HepG2 (cell line): ENCODE data around the gene MUC4. TPM values are rescaled to one million over a fixed set of nuclear protein-coding genes. Genes with fewer than 3 reads are reported as not detected.

Experiments used
- ATAC-seq: fragments of 200-7000 bp; cut with Tn5 transposase; 3 replicates; pipeline ENCODE4 v1.9.1; 2020; ENCODE audit warnings: mild to moderate bottlenecking, moderate library complexity
- BruUV-seq: library from RNA; stranded (reverse); fragments of 400-500 nt; replicated peaks from 2 replicates; lab custom pipeline; 2021; lab: Mats Ljungman, UMichigan
- CTCF ChIA-PET: fragments of 300-600 bp; formaldehyde crosslinking; extraction: SDS; loops from one replicate; lab custom pipeline; 2021; ENCODE audit warnings: low total read pairs, inconsistent platforms, low intra/inter-chr PET ratio; lab: Yijun Ruan, JAX
- POLR2A ChIA-PET: fragments of 350-600 bp; sonication (Branson Sonifier 250); formaldehyde crosslinking; loops from one replicate; lab custom pipeline; 2020; ENCODE audit warnings: antibody characterized with exemption, inconsistent platforms; lab: Yijun Ruan, JAX
- DNase-seq: peaks from one replicate; pipeline ENCODE4 v3.0.0-alpha.2; 2015; ENCODE audit warnings: low spot score
- FAIRE-seq: peaks from 3 replicates; lab custom pipeline; 2011; peaks lifted over from hg19 to GRCh38; lab: Jason Lieb, UNC
- H2AFZ ChIP-seq: one replicate; pipeline ENCODE4 v1.6.1; 2011; ENCODE audit warnings: low read length, inconsistent platforms
- H3K27ac ChIP-seq: fragments of 300-600 bp; 3 replicates; pipeline ENCODE4 v1.8.0; 2011; ENCODE audit warnings: mixed run types, mild to moderate bottlenecking, mixed read lengths, low read length, inconsistent platforms; ENCODE audit not compliant: insufficient read depth; ENCODE audit errors: extremely low read length
- H3K27me3 ChIP-seq, 2 experiments: fragments of 200-600 bp in 1 of 2; 2 replicates in 1 of 2; 3 replicates in 1 of 2; pipeline versions ENCODE4 v1.6.0 to v1.8.0; 2011; ENCODE audit warnings: low read length in 2 of 2, mild to moderate bottlenecking in 2 of 2, moderate library complexity in 2 of 2, inconsistent platforms in 1 of 2; ENCODE audit not compliant: insufficient read depth in 2 of 2, control insufficient read depth in 1 of 2
- H3K36me3 ChIP-seq, 2 experiments: fragments of 200-600 bp in 1 of 2; replicated peaks in 1 of 2; 2 replicates in 1 of 2; 3 replicates in 1 of 2; pipeline versions ENCODE4 v1.5.1 to v1.8.0; 2011; ENCODE audit warnings: low read length in 2 of 2, inconsistent platforms in 1 of 2; ENCODE audit not compliant: insufficient read depth in 2 of 2, control insufficient read depth in 1 of 2
- H3K4me1 ChIP-seq: 2 replicates; pipeline ENCODE4 v1.5.1; 2012; ENCODE audit warnings: low read length, inconsistent platforms; ENCODE audit not compliant: insufficient read depth
- H3K4me2 ChIP-seq: 2 replicates; pipeline ENCODE4 v1.6.0; 2011; ENCODE audit warnings: low read depth, low read length, inconsistent platforms
- H3K4me3 ChIP-seq, 3 experiments: fragments of 200-600 bp in 1 of 3; sonication (generic), shearing (Covaris generic) in 1 of 3; replicated peaks in 1 of 3; 2 replicates each; pipeline ENCODE4 v1.5.1; 2011 to 2016; ENCODE audit warnings: low read length in 3 of 3, inconsistent platforms in 2 of 3, low read depth in 2 of 3, mild to moderate bottlenecking in 2 of 3, control low read depth in 1 of 3, mixed read lengths in 1 of 3; ENCODE audit not compliant: insufficient read depth in 1 of 3
- H3K79me2 ChIP-seq: one replicate; pipeline ENCODE4 v1.6.1; 2011; ENCODE audit warnings: low read length, inconsistent platforms; ENCODE audit not compliant: insufficient read depth
- H3K9ac ChIP-seq: 2 replicates; pipeline ENCODE4 v1.6.0; 2011; ENCODE audit warnings: mild to moderate bottlenecking, low read depth, low read length, inconsistent platforms; ENCODE audit not compliant: insufficient read depth
- H3K9me3 ChIP-seq: 2 replicates; pipeline ENCODE4 v1.5.1; 2012; ENCODE audit warnings: mild to moderate bottlenecking, low read length
- H4K20me1 ChIP-seq: 2 replicates; pipeline ENCODE4 v1.6.0; 2011; ENCODE audit warnings: inconsistent platforms, mild to moderate bottlenecking, low read length, moderate library complexity; ENCODE audit not compliant: insufficient read depth
- ARNTL ChIP-seq: sonication (generic); formaldehyde crosslinking; IDR thresholded peaks from 2 replicates; pipeline ENCODE4 v1.4.0; 2020; ENCODE audit warnings: mild to moderate bottlenecking, missing genetic modification reagents
- FOXA3 ChIP-seq: IDR thresholded peaks from 2 replicates; pipeline ENCODE4 v1.6.1; 2016; ENCODE audit warnings: missing genetic modification reagents, missing compliant biosample characterization
- RFX1 ChIP-seq: fragments of 450-650 bp; IDR thresholded peaks from 2 replicates; pipeline ENCODE4 v1.6.1; 2017
- SRF ChIP-seq: IDR thresholded peaks from 2 replicates; pipeline ENCODE4 v1.6.1; 2011; ENCODE audit warnings: mild to moderate bottlenecking, low read depth, low read length, moderate library complexity
- THAP11 ChIP-seq: IDR thresholded peaks from 2 replicates; pipeline ENCODE4 v1.6.1; 2016; ENCODE audit warnings: missing biosample characterization, missing genetic modification reagents
- ZNF260 ChIP-seq: sonication (generic); formaldehyde crosslinking; IDR thresholded peaks from 2 replicates; pipeline ENCODE4 v1.4.0; 2020; ENCODE audit warnings: missing genetic modification reagents, low read depth, mild to moderate bottlenecking, borderline replicate concordance
- ZNF33B ChIP-seq: sonication (generic); formaldehyde crosslinking; IDR thresholded peaks from 2 replicates; pipeline ENCODE4 v1.5.1; 2020; ENCODE audit warnings: mild to moderate bottlenecking, missing genetic modification reagents
- ZNF510 ChIP-seq: sonication (generic); formaldehyde crosslinking; IDR thresholded peaks from 2 replicates; pipeline ENCODE4 v1.4.0; 2020; ENCODE audit warnings: low read depth, mild to moderate bottlenecking, missing genetic modification reagents
- ZNF556 ChIP-seq: sonication (generic); formaldehyde crosslinking; IDR thresholded peaks from 2 replicates; pipeline ENCODE4 v1.4.0; 2020; ENCODE audit warnings: mild to moderate bottlenecking, missing genetic modification reagents, borderline replicate concordance
- ZNF607 ChIP-seq: sonication (generic); formaldehyde crosslinking; IDR thresholded peaks from 2 replicates; pipeline ENCODE4 v1.5.1; 2020; ENCODE audit warnings: missing genetic modification reagents, mild to moderate bottlenecking, borderline replicate concordance
- ZNF672 ChIP-seq: sonication (generic); formaldehyde crosslinking; IDR thresholded peaks from 2 replicates; pipeline ENCODE4 v1.8.1; 2022; ENCODE audit warnings: missing genetic modification reagents
- WGBS: methylation state at CpG from one replicate; pipeline ENCODE4 v1.1.6; 2017; ENCODE audit warnings: low lambda C conversion rate; 5-methylcytosine and 5-hydroxymethylcytosine counted together
- in situ Hi-C: cut with HindIII; loops from 2 replicates; pipeline ENCODE4 v1.10.0; 2017; ENCODE audit warnings: low pct_unique_long_range_greater_than_20kb; ENCODE audit not compliant: extremely low pct_ligation_motif_present
- intact Hi-C: fragments of 100-400 bp; cut with micrococcal nuclease; formaldehyde crosslinking; loops from one replicate; pipeline ENCODE4 v1.10.0; 2022; ENCODE audit not compliant: unreplicated experiment
- polyA plus RNA-seq, 8 experiments: library from polyadenylated mRNA; depleted of rRNA in 3 of 8; stranded (reverse) in 7 of 8; unstranded in 1 of 8; fragments of >200 nt; fragmentation: Illumina TruSeq in 4 of 8; extraction: Trizol in 4 of 8; gene quantifications; 2 replicates each; pipeline versions ENCODE4 v1.2.1 to v1.2.3, GENCODE V29; 2011 to 2016; ENCODE audit warnings: low read depth in 4 of 8, missing spikeins in 1 of 8, mixed read lengths in 1 of 8; ENCODE audit not compliant: insufficient read depth in 1 of 8
- total RNA-seq, 5 experiments: library from RNA; depleted of rRNA; stranded (reverse); fragments of >200 nt; fragmentation: Illumina TruSeq; extraction: Trizol; gene quantifications; 2 replicates each; pipeline ENCODE4 v1.2.3, GENCODE V29; 2016; ENCODE audit warnings: low read depth in 1 of 5
- TF ChIP-seq, protein P1 (sequence below): sonication (generic); formaldehyde crosslinking; IDR thresholded peaks from 2 replicates; pipeline ENCODE4 v1.9.0; 2022; ENCODE audit warnings: missing genetic modification reagents, mild to moderate bottlenecking, borderline replicate concordance
- TF ChIP-seq, protein P2 (sequence below): sonication (generic); formaldehyde crosslinking; IDR thresholded peaks from 2 replicates; pipeline ENCODE4 v1.8.1; 2023; ENCODE audit warnings: mild to moderate bottlenecking, inconsistent platforms, moderate library complexity, missing genetic modification reagents, borderline replicate concordance
- TF ChIP-seq, protein P3 (sequence below): fragments of 450-650 bp; IDR thresholded peaks from 2 replicates; pipeline ENCODE4 v1.6.1; 2017

Gene MUC4
- total and polyA plus RNA-seq, 2 of the 13 experiments (the other 11 are each of a cell fraction or from before 2014, with no cell fraction given), result not detected

DNA sequence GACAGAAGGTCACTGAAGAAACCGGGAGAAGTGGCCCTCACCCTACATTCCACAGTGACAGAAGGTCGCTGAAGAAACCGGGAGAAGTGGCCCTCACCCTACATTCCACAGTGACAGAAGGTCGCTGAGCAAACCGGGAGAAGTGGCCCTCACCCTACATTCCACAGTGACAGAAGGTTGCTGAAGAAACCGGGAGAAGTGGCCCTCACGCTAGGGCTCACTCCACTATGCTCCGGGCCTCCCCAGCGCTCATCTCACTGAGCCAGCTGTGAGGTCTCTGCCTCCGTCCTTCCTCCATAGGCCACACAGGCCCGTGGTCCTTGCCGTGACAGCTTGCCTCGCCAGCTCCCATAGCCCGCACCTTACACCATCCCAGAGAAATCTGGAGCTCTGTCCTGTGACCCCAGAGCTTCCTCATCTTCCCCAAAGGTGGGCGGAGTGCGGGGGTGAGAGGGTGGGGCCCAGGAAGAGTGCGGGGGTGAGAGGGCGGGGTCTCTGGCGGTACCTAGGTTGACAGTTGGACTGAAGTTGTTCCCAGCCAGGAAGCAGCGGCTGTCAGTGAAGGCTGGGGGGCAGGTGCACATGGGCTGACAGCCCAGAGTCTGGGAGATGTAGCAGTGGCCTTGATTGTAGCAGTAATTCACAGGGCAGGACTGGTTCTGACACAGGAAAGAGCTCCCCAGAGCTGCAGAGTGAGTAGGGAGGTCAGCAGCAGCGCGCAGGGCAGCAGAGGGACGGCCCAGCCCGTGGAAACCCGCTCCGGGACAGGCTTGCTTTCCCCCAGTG, 59.0 kb downstream of the MUC4 start:
- no peaks in the 10 kb centered on the region for H3K36me3 ChIP-seq
- ChIA-PET POLR2A (no interaction called here), CTCF (no interaction called here)
- no peak overlapping the region for H3K9ac ChIP-seq
- WGBS, result 39% methylated on average over 19 of the region's 26 CpGs
- ATAC-seq (no peak; the same call in 2 of the 3 replicates), FAIRE-seq (no peak), DNase-seq (no peak)
- TF ChIP-seq, protein P1, sequence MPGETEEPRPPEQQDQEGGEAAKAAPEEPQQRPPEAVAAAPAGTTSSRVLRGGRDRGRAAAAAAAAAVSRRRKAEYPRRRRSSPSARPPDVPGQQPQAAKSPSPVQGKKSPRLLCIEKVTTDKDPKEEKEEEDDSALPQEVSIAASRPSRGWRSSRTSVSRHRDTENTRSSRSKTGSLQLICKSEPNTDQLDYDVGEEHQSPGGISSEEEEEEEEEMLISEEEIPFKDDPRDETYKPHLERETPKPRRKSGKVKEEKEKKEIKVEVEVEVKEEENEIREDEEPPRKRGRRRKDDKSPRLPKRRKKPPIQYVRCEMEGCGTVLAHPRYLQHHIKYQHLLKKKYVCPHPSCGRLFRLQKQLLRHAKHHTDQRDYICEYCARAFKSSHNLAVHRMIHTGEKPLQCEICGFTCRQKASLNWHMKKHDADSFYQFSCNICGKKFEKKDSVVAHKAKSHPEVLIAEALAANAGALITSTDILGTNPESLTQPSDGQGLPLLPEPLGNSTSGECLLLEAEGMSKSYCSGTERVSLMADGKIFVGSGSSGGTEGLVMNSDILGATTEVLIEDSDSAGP (CRISPR knock-in tag), result no peak
- TF ChIP-seq ZNF260 (CRISPR knock-in tag), result no peak
- no peak for TF ChIP-seq SRF
- no peak for TF ChIP-seq ZNF510 (CRISPR knock-in tag)
- no peak for TF ChIP-seq ZNF607 (CRISPR knock-in tag)
- TF ChIP-seq ARNTL (CRISPR knock-in tag), result no peak
- TF ChIP-seq FOXA3 (CRISPR knock-in tag), result no peak
- no peak for TF ChIP-seq THAP11
- no peak for TF ChIP-seq RFX1
- no peak for TF ChIP-seq ZNF556 (CRISPR knock-in tag)
- TF ChIP-seq, protein P2, sequence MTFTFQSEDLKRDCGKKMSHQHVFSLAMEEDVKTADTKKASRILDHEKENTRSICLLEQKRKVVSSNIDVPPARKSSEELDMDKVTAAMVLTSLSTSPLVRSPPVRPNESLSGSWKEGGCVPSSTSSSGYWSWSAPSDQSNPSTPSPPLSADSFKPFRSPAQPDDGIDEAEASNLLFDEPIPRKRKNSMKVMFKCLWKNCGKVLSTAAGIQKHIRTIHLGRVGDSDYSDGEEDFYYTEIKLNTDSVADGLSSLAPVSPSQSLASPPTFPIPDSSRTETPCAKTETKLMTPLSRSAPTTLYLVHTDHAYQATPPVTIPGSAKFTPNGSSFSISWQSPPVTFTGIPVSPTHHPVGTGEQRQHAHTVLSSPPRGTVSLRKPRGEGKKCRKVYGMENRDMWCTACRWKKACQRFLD, result no peak
- no peak for TF ChIP-seq ZNF33B (CRISPR knock-in tag)
- TF ChIP-seq, protein P3, sequence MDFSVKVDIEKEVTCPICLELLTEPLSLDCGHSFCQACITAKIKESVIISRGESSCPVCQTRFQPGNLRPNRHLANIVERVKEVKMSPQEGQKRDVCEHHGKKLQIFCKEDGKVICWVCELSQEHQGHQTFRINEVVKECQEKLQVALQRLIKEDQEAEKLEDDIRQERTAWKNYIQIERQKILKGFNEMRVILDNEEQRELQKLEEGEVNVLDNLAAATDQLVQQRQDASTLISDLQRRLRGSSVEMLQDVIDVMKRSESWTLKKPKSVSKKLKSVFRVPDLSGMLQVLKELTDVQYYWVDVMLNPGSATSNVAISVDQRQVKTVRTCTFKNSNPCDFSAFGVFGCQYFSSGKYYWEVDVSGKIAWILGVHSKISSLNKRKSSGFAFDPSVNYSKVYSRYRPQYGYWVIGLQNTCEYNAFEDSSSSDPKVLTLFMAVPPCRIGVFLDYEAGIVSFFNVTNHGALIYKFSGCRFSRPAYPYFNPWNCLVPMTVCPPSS, result no peak
- no peak for TF ChIP-seq ZNF672 (CRISPR knock-in tag)
- no peaks in the 10 kb centered on the region for H3K79me2 ChIP-seq
- peaks cover 5% of the 10 kb centered on the region for H3K4me1 ChIP-seq
- no TSS peak for BruUV-seq
- in situ Hi-C loops, result no loop called here
- H3K4me2 ChIP-seq, result no peak overlapping the region
- no peaks in the 10 kb centered on the region for H4K20me1 ChIP-seq
- H3K27ac ChIP-seq, result no peak overlapping the region
- H3K4me3 ChIP-seq, result no peak overlapping the region
- no peak overlapping the region for H2AFZ ChIP-seq
- intact Hi-C loops, result no loop called here
- H3K9me3 ChIP-seq, result no peaks in the 10 kb centered on the region
- H3K27me3 ChIP-seq, result peaks cover 9 to 44% of the 10 kb centered on the region in 2 experiments
